Fibroblast of the conjunctiva (primary cell): ENCODE measurements around the gene TPST1.
A peak's percentile ranks its signal among the peaks of the same experiment; 100 is the strongest.
"Not testable (repeated sequence)": the region's sequence is repeated elsewhere in the genome, so short reads cannot be mapped to it uniquely, and the experiment has no call there.

Source experiments
- DNase-seq: peaks from one replicate; pipeline ENCODE4 v3.0.0-alpha.2; 2010; ENCODE audit warnings: low read depth

TPST1 gene

DNA sequence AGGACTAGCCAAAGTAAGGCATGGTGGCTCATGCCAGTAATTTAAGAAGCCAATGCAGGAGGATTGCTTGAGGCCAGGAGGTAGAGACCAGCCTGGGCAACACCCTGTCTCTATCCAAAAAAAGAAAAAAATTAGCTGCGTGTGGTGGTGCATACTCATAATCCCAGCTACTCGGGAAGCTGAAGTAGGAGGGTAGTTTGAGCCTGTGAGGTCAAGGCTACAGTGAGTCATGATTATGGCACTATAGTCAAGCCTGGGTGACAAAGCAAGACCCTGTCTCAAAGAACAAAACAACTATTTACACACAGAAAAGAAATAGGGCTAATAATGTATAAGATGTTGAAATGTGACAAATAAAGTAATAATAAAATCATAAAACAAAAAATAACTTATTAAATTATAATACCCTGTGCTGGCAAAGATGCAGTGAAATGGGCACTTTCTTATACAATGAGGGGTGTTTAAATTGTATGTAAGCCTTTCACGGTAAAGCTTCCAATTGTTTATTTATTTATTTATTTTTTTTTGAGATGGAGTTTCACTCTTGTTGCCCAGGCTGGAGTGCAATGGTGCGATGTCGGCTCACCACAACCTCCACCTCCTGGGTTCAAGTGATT is 175.2 kb downstream of the TPST1 start:
- DNase-seq, result no peak

- not testable (repeated sequence) for DNase-seq
Measured at GRCh38 chr7:66382182-66382923, 177.2 kb downstream of the TPST1 start.

- DNase-seq, result not testable (repeated sequence)
Measured at GRCh38 chr7:66385191-66385905, 180.2 kb downstream of the TPST1 start.

DNA sequence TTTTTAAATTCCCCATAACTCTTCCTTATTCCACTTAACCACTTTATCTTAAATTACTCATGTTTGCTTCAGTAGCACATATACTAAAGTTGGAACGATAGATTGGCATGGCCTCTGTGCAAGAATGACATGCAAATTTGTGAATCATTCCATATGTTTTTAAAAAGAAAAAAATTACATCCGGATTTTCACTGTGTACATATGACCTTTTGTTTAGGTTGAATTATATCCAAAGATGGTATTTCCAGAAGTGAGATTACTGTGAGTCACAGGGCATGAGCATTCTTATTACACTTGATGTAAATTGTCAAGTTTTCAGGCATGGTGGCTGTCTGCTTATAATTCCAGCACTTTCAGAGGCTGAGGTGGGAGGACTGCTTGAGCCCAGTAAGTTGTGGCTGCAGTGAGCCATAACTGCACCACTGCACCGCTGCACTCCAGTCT is 190.0 kb downstream of the TPST1 start:
- DNase-seq, result peak; percentile 40

DNA sequence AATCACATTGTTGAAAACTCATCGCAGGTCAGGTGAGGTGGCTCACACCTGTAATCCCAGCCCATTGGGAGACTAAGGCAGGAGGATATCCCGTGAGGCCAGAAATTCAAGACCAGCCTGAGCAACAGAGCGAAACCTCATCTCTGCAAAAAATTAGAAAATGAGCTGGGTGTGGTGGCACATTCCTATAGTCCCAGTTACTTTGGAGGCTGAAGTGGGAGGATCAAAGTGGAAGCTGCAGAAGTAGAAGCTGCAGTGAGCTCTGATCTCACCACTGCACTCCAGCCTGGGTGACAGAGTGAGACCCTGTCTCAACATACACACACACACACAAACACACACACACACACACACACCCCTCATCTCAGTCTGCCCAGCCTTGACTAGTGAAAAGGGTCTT is 190.9 kb downstream of the TPST1 start:
- DNase-seq, result not testable (repeated sequence)

DNA sequence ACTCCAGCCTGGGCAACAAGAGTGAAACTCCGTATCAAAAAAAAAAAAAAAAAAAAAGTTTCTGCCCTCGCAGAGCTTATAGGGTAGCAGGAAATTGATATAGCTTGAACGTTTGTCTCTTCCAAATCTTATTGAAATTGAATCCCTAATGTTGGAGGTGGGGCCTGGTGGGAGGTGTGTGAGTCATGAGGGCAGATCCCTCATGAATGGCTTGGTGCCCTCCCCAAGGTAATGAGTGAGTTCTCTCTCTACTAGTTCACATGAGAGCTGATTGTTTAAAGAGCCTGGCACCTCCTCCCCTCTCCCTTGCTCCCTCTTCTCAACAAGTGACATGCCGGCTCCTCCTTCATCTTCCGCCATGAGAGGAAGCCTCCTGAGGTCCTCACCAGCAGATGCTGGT is 193.7 kb downstream of the TPST1 start:
- not testable (repeated sequence) for DNase-seq

DNA sequence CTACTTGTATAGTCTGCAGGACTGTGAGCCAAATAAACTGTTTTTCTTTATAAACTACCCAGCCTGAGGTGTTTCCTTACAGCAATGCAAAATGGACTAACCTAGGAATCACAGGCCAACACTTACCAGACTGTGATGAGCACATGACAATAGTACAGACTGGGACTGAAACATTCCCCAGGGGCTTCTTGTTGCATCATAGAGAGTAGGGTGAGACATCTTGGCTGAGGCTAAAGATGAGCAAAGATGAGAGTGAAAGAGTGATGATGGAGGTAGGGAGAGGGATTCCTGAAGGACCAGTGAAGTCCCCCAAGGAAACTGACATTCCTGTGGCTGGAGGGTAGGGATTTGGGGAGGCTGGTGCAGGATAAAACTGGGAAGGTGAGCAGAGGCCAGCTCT is 194.4 kb downstream of the TPST1 start:
- no peak for DNase-seq

GRCh38 chr7:66400400-66400799 is 195.3 kb downstream of the TPST1 start:
- DNase-seq, result no peak

DNA sequence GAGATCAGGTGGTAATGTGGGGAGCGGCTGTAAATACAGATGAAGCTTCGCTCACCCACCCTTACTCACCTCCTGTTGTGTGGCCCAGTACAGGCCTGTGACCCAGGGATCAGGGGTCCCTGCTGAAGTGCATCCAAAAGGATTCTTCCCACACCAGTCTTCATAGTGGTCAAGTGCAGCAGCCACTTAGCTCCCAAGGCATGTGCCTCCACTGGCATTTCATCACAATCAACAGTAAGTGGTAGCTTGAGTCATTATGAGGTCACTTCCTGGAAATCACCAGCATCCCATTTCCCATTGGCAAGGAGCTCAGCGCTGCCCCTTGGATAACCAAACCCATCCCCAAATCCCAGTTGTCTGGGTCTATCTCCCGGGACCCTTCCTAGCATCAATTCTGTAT is 196.0 kb downstream of the TPST1 start:
- DNase-seq, result not testable (repeated sequence)

DNA sequence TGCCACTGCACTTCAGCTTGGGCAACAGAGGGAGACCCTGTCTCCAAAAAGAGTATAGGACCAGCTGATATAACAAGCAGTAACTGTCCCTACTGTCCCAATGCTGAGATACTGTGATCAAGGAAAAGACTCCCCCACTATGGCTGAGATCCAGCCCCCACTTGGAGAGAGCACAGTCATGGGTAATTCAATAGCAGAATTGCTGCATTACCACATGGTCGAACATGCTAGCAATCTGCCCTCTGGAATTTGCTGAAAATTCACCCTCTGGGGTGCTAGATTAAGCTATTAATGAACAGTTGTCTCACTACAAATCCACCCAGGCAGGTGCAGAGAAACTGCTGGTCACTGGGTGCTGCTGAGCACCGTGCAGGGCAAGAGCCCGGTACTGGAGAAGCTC is 196.8 kb downstream of the TPST1 start:
- not testable (repeated sequence) for DNase-seq

GRCh38 chr7:66403564-66403963 is 198.4 kb downstream of the TPST1 start:
- DNase-seq, result no peak

GRCh38 chr7:66409493-66409892 is 204.4 kb downstream of the TPST1 start:
- DNase-seq, result no peak
